HepG2 (cell line): ENCODE measurements around the gene CRNN.

Experiments
- CTCF ChIP-seq: sonication (generic); formaldehyde crosslinking; IDR thresholded peaks from 2 replicates; pipeline ENCODE4 v1.5.0; 2020; ENCODE audit warnings: mild to moderate bottlenecking, missing genetic modification reagents, moderate library complexity
- EZH2 ChIP-seq: conservative IDR thresholded peaks from 2 replicates; pipeline ENCODE4 v1.6.1; 2012; ENCODE audit warnings: mild to moderate bottlenecking, low read depth, low read length, moderate library complexity
- GTF2F1 ChIP-seq: fragments of 150-350 bp; IDR thresholded peaks from 2 replicates; pipeline ENCODE4 v1.6.1; 2014; ENCODE audit warnings: low read length
- POLR2A ChIP-seq, 2 experiments: IDR thresholded peaks; 2 replicates each; pipeline ENCODE4 v1.6.1; 2011; ENCODE audit warnings: low read depth in 2 of 2, low read length in 2 of 2, mild to moderate bottlenecking in 1 of 2, moderate library complexity in 1 of 2; ENCODE audit not compliant: insufficient read depth in 1 of 2
- RELA ChIP-seq: sonication (generic); formaldehyde crosslinking; IDR thresholded peaks from 2 replicates; pipeline ENCODE4 v1.4.0; 2020; ENCODE audit warnings: missing genetic modification reagents
- SAP130 ChIP-seq: IDR thresholded peaks from 2 replicates; pipeline ENCODE4 v1.6.1; 2016; ENCODE audit warnings: low read depth
- STAT6 ChIP-seq: sonication (generic); formaldehyde crosslinking; IDR thresholded peaks from 2 replicates; pipeline ENCODE4 v1.4.0; 2020; ENCODE audit warnings: missing genetic modification reagents, mild to moderate bottlenecking, borderline replicate concordance
- XRCC5 ChIP-seq: fragments of 200-400 bp; formaldehyde crosslinking; optimal IDR thresholded peaks from 2 replicates; pipeline ENCODE3; 2017; ENCODE audit warnings: mild to moderate bottlenecking, low read length
- ZNF354B ChIP-seq: sonication (generic); formaldehyde crosslinking; IDR thresholded peaks from 2 replicates; pipeline ENCODE4 v1.8.0; 2022; ENCODE audit warnings: mild to moderate bottlenecking, missing genetic modification reagents
- ZNF670 ChIP-seq: sonication (generic); formaldehyde crosslinking; IDR thresholded peaks from 2 replicates; pipeline ENCODE4 v1.8.0; 2022; ENCODE audit warnings: mild to moderate bottlenecking, missing genetic modification reagents, borderline replicate concordance
- ZNF747 ChIP-seq: sonication (generic); formaldehyde crosslinking; IDR thresholded peaks from 2 replicates; pipeline ENCODE4 v1.8.1; 2023; ENCODE audit warnings: missing genetic modification reagents, mild to moderate bottlenecking, borderline replicate concordance
- TF ChIP-seq, protein P1 (sequence below), 2 experiments: IDR thresholded peaks; 2 replicates each; pipeline ENCODE4 v1.6.1; 2011 to 2012; ENCODE audit warnings: low read length in 2 of 2, borderline replicate concordance in 1 of 2, low read depth in 1 of 2, mild to moderate bottlenecking in 1 of 2, moderate library complexity in 1 of 2
- TF ChIP-seq, protein P2 (sequence below): sonication (generic); formaldehyde crosslinking; IDR thresholded peaks from 2 replicates; pipeline ENCODE4 v1.4.0; 2020; ENCODE audit warnings: missing genetic modification reagents
- TF ChIP-seq, protein P3 (sequence below): sonication (generic); formaldehyde crosslinking; IDR thresholded peaks from 2 replicates; pipeline ENCODE4 v1.9.0; 2021; ENCODE audit warnings: missing genetic modification reagents, borderline replicate concordance

- TF ChIP-seq RELA (CRISPR knock-in tag), result no peak
- no peak for TF ChIP-seq CTCF (CRISPR knock-in tag)
- TF ChIP-seq XRCC5, result no peak
- TF ChIP-seq, protein P1, sequence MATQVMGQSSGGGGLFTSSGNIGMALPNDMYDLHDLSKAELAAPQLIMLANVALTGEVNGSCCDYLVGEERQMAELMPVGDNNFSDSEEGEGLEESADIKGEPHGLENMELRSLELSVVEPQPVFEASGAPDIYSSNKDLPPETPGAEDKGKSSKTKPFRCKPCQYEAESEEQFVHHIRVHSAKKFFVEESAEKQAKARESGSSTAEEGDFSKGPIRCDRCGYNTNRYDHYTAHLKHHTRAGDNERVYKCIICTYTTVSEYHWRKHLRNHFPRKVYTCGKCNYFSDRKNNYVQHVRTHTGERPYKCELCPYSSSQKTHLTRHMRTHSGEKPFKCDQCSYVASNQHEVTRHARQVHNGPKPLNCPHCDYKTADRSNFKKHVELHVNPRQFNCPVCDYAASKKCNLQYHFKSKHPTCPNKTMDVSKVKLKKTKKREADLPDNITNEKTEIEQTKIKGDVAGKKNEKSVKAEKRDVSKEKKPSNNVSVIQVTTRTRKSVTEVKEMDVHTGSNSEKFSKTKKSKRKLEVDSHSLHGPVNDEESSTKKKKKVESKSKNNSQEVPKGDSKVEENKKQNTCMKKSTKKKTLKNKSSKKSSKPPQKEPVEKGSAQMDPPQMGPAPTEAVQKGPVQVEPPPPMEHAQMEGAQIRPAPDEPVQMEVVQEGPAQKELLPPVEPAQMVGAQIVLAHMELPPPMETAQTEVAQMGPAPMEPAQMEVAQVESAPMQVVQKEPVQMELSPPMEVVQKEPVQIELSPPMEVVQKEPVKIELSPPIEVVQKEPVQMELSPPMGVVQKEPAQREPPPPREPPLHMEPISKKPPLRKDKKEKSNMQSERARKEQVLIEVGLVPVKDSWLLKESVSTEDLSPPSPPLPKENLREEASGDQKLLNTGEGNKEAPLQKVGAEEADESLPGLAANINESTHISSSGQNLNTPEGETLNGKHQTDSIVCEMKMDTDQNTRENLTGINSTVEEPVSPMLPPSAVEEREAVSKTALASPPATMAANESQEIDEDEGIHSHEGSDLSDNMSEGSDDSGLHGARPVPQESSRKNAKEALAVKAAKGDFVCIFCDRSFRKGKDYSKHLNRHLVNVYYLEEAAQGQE (IDR thresholded peaks at IDR 0.05; ENCODE audit: borderline replicate concordance in 1 of 2, low read depth in 1 of 2, low read length in 2 of 2), result no peak
- no peak for TF ChIP-seq ZNF747 (CRISPR knock-in tag)
- TF ChIP-seq POLR2A (IDR thresholded peaks at IDR 0.05; ENCODE audit: insufficient read depth in 1 of 2, low read depth in 2 of 2, low read length in 2 of 2), result no peak
- no peak for TF ChIP-seq ZNF670 (CRISPR knock-in tag)
- no peak for TF ChIP-seq STAT6
- TF ChIP-seq, protein P2, sequence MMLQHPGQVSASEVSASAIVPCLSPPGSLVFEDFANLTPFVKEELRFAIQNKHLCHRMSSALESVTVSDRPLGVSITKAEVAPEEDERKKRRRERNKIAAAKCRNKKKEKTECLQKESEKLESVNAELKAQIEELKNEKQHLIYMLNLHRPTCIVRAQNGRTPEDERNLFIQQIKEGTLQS (CRISPR knock-in tag), result no peak
- no peak for TF ChIP-seq ZNF354B (CRISPR knock-in tag)
- TF ChIP-seq GTF2F1, result no peak
- TF ChIP-seq SAP130, result no peak
- no peak for TF ChIP-seq EZH2
- TF ChIP-seq, protein P3, sequence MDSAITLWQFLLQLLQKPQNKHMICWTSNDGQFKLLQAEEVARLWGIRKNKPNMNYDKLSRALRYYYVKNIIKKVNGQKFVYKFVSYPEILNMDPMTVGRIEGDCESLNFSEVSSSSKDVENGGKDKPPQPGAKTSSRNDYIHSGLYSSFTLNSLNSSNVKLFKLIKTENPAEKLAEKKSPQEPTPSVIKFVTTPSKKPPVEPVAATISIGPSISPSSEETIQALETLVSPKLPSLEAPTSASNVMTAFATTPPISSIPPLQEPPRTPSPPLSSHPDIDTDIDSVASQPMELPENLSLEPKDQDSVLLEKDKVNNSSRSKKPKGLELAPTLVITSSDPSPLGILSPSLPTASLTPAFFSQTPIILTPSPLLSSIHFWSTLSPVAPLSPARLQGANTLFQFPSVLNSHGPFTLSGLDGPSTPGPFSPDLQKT (CRISPR knock-in tag), result no peak
Measured at GRCh38 chr1:152410028-152410427, 4.0 kb downstream of the CRNN start.
